ENCODE results near the gene TIAM2. TPM values are rescaled to one million over a fixed set of nuclear protein-coding genes. Genes with fewer than 3 reads are reported as not detected.

The TIAM2 gene
- total RNA-seq, 2 donors from 2014 or later = 9.3 to 10.3 TPM

GRCh38 chr6:155022721-155023120 is 27.6 kb downstream of the TIAM2 start:
- Histone ChIP-seq H3K27me3 (no peaks in the 10 kb centered on the region), H3K4me1 (no peaks in the 10 kb centered on the region), H3K9me3 (no peaks in the 10 kb centered on the region), H3K27ac (no peak overlapping the region), H3K4me3 (no peak overlapping the region), H3K36me3 (no peaks in the 10 kb centered on the region)
- no peak for DNase-seq (ENCODE audit: low spot score)
- TF ChIP-seq CTCF (IDR thresholded peaks at IDR 0.05) = no peak

GRCh38 chr6:155023717-155024116 is 28.6 kb downstream of the TIAM2 start:
- H3K27me3 ChIP-seq = no peaks in the 10 kb centered on the region
- no peak for DNase-seq (ENCODE audit: low spot score)
- H3K27ac ChIP-seq = no peak overlapping the region
- no peak for TF ChIP-seq CTCF (IDR thresholded peaks at IDR 0.05)
- no peaks in the 10 kb centered on the region for H3K36me3 ChIP-seq
- H3K9me3 ChIP-seq = no peaks in the 10 kb centered on the region
- H3K4me1 ChIP-seq = no peaks in the 10 kb centered on the region
- H3K4me3 ChIP-seq = no peak overlapping the region

GRCh38 chr6:155024391-155025027 is 29.4 kb downstream of the TIAM2 start:
- TF ChIP-seq CTCF (IDR thresholded peaks at IDR 0.05) = no peak
- no peak for DNase-seq (ENCODE audit: low spot score)
- Histone ChIP-seq H3K4me3 (no peak overlapping the region), H3K9me3 (no peaks in the 10 kb centered on the region), H3K27ac (no peak overlapping the region), H3K4me1 (no peaks in the 10 kb centered on the region), H3K36me3 (no peaks in the 10 kb centered on the region), H3K27me3 (no peaks in the 10 kb centered on the region)

GRCh38 chr6:155026022-155026705 is 31.0 kb downstream of the TIAM2 start:
- H3K9me3 ChIP-seq = no peaks in the 10 kb centered on the region
- H3K4me1 ChIP-seq = no peaks in the 10 kb centered on the region
- H3K27ac ChIP-seq = no peak overlapping the region
- no peak for TF ChIP-seq CTCF (IDR thresholded peaks at IDR 0.05)
- DNase-seq (ENCODE audit: low spot score) = no peak
- H3K27me3 ChIP-seq = no peaks in the 10 kb centered on the region
- no peaks in the 10 kb centered on the region for H3K36me3 ChIP-seq
- no peak overlapping the region for H3K4me3 ChIP-seq

GRCh38 chr6:155026706-155027045 is 31.6 kb downstream of the TIAM2 start:
- Histone ChIP-seq H3K36me3 (no peaks in the 10 kb centered on the region), H3K27ac (no peak overlapping the region), H3K9me3 (no peaks in the 10 kb centered on the region), H3K4me3 (no peak overlapping the region), H3K27me3 (no peaks in the 10 kb centered on the region), H3K4me1 (no peaks in the 10 kb centered on the region)
- no peak for TF ChIP-seq CTCF (IDR thresholded peaks at IDR 0.05)
- no peak for DNase-seq (ENCODE audit: low spot score)

Data from right atrium auricular region (tissue), 2 donors.